ENCODE measurements around the gene FBXO48. TPM values are rescaled to one million over a fixed set of nuclear protein-coding genes. Genes with fewer than 3 reads are reported as not detected.

Gene FBXO48
- polyA plus RNA-seq, 1 experiment, result 0.89 TPM

DNA sequence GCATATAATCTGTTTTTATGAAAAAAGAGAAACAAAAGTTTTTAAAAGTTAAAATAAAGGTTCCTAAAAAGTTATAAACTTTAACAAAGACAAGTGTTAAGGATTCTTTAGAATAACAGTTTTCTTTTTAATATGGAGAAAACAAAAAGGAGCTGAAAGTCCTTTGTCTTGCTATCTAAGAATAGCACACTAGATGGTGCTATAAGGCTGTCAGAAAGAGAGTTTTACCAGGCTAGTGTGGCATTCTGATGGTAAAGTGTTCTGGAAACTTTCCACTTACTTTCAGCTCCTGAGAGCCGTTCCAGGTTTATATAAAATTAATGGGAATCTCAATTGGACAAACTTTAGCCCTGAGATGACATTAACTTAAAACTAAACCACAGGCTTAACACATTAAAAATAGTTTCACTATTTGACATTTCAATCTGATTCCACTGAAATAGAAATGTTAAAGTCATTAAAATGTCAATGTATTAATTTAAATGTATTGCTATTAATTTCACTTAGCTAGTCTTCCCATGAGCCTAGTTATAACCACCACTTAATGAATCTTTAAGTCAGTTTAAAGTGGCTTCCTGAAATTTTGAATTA lies 3.7 kb downstream of the FBXO48 start:
- no peak overlapping the region for H3K27ac ChIP-seq (ENCODE audit: low read depth, low read length)
- H3K4me3 ChIP-seq (ENCODE audit: low read depth, low read length), result no peak overlapping the region
- CTCF ChIA-PET, result interaction anchor here (0.6 to 6.1 kb wide), 51 partner anchors 9 to 1839 kb away, joined by 3 to 109 read pairs (median 4); partner anchors contain the start of gene FAM136A
- peak; percentile 21 for DNase-seq (ENCODE audit: low read depth, low spot score)
- no peaks in the 10 kb centered on the region; the same call in 1 of the 2 replicates for H3K9me3 ChIP-seq (ENCODE audit: control insufficient read depth, insufficient read depth, low read length)
- H3K27me3 ChIP-seq (ENCODE audit: control insufficient read depth, insufficient read depth, low read length), result no peaks in the 10 kb centered on the region
- POLR2A ChIA-PET, result no interaction called here
- TF ChIP-seq, protein P1, sequence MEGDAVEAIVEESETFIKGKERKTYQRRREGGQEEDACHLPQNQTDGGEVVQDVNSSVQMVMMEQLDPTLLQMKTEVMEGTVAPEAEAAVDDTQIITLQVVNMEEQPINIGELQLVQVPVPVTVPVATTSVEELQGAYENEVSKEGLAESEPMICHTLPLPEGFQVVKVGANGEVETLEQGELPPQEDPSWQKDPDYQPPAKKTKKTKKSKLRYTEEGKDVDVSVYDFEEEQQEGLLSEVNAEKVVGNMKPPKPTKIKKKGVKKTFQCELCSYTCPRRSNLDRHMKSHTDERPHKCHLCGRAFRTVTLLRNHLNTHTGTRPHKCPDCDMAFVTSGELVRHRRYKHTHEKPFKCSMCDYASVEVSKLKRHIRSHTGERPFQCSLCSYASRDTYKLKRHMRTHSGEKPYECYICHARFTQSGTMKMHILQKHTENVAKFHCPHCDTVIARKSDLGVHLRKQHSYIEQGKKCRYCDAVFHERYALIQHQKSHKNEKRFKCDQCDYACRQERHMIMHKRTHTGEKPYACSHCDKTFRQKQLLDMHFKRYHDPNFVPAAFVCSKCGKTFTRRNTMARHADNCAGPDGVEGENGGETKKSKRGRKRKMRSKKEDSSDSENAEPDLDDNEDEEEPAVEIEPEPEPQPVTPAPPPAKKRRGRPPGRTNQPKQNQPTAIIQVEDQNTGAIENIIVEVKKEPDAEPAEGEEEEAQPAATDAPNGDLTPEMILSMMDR (IDR thresholded peaks at IDR 0.05; ENCODE audit: low read depth, low read length), result peak; percentile 81

DNA sequence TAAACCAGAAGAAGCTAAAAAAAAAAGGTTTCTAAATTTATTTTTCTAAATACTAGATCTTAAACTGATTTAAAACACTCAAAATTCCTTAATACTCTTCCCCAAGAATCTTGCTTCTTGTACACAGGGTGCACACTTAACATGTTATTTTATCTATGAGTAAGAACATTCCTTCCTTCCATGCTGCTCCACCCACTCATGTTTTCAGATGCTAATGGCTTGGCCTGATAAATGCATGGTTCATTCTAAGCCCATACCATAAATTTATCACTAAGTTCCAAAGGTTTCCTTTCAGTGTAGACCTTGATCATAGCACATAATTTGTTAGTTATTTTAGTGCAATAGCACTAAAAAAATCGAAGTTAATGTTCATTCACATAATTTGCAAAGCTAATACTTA lies 8.1 kb downstream of the FBXO48 start:
- no peak overlapping the region for H3K27ac ChIP-seq (ENCODE audit: low read depth, low read length)
- ChIA-PET CTCF (interaction anchor here (1.2 to 1.3 kb wide), 2 partner anchors 17 to 19 kb away, joined by 4 to 7 read pairs; no protein-coding TSS in a partner anchor), POLR2A (no interaction called here)
- no peaks in the 10 kb centered on the region for H3K27me3 ChIP-seq (ENCODE audit: control insufficient read depth, insufficient read depth, low read length)
- peak; percentile 27 for DNase-seq (ENCODE audit: low read depth, low spot score)
- no peaks in the 10 kb centered on the region for H3K9me3 ChIP-seq (ENCODE audit: control insufficient read depth, insufficient read depth, low read length)
- TF ChIP-seq, protein P1 (IDR thresholded peaks at IDR 0.05; ENCODE audit: low read depth, low read length), result no peak
- H3K4me3 ChIP-seq (ENCODE audit: low read depth, low read length), result no peak overlapping the region

DNA sequence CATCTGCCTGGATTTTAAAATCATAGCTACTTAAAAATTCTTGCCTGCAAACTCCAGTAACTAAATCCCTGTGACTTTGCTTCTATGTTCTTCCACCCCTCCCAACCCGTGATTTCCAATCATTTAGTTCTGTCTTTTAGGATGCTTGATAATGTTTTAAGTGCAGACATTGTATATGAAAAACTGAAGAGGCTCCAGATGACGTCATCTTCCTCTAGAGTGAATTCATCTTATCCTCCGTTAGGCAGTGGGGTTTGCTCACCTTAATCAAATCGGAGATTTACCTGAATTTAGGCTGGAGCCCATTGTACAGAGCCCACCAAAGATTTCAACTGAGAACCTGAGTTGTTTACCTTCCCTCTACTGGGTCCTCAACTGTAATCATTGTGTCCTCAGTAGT lies 10.9 kb downstream of the FBXO48 start:
- ChIA-PET POLR2A (no interaction called here), CTCF (interaction anchor here (0.6 kb wide), 1 partner anchor 14 kb away, joined by 3 read pairs; no protein-coding TSS in a partner anchor)
- Histone ChIP-seq H3K27ac (ENCODE audit: low read depth, low read length) (no peak overlapping the region), H3K27me3 (ENCODE audit: control insufficient read depth, insufficient read depth, low read length) (no peaks in the 10 kb centered on the region), H3K9me3 (ENCODE audit: control insufficient read depth, insufficient read depth, low read length) (no peaks in the 10 kb centered on the region), H3K4me3 (ENCODE audit: low read depth, low read length) (no peak overlapping the region)
- TF ChIP-seq, protein P1 (IDR thresholded peaks at IDR 0.05; ENCODE audit: low read depth, low read length), result no peak
- no peak for DNase-seq (ENCODE audit: low read depth, low spot score)

DNA sequence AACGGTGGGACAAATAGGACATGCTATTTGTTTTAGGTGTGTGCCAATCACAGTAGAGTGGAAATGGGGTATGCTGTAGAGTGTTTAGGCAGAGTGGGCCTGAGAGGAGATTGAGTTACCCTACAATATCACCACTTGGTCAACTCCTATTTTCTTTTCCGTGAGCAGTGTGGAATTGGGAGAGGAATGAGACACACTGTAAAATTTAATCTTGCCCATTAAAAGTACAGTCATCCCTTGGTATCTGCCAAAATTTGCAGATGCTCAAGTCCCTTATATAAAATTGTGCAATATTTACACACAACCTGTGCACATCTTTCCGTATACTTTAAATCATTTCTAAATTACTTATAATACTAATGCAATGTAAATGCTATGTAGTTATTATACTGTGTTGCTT lies 12.4 kb downstream of the FBXO48 start:
- no peaks in the 10 kb centered on the region for H3K9me3 ChIP-seq (ENCODE audit: control insufficient read depth, insufficient read depth, low read length)
- H3K27me3 ChIP-seq (ENCODE audit: control insufficient read depth, insufficient read depth, low read length), result no peaks in the 10 kb centered on the region
- TF ChIP-seq, protein P1 (IDR thresholded peaks at IDR 0.05; ENCODE audit: low read depth, low read length), result no peak
- H3K27ac ChIP-seq (ENCODE audit: low read depth, low read length), result no peak overlapping the region
- no peak overlapping the region for H3K4me3 ChIP-seq (ENCODE audit: low read depth, low read length)
- CTCF ChIA-PET, result interaction anchor here (0.7 to 2.0 kb wide), 2 partner anchors 9 to 13 kb away, joined by 3 to 15 read pairs; no protein-coding TSS in a partner anchor
- DNase-seq (ENCODE audit: low read depth, low spot score), result no peak
- POLR2A ChIA-PET, result no interaction called here

DNA sequence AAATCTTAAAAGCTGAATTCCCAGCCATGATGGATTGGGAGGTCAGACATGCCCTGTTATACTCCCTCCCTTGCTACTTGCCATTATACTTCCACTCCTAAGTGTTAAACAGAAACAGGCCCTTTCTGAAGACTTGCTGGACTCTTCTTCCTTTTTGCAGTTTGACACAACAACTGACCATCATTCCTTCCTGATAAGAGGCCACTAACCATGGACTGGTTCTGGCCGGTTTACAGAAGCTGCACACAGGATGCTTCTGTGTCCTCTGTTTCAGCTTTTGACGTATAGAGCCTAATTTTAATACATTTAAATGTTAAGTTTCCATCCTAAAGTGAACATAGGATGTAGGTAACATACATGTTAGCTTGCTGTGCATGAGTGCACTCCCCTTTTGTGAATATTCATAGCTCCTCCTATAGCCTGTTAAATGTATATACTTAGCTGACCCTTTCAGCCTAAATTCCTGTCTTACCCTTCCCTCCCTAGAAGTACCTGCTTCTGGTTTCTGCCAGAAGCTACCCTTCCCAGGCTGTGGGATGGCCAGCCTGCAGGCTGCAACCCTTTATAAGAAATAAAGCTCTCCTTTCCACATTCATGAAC lies 13.2 kb downstream of the FBXO48 start:
- no peak overlapping the region for H3K4me3 ChIP-seq (ENCODE audit: low read depth, low read length)
- ChIA-PET CTCF (interaction anchor here (0.6 to 2.0 kb wide), 4 partner anchors 8 to 13 kb away, joined by 3 to 15 read pairs (median 4); no protein-coding TSS in a partner anchor), POLR2A (no interaction called here)
- no peak for DNase-seq (ENCODE audit: low read depth, low spot score)
- no peaks in the 10 kb centered on the region for H3K9me3 ChIP-seq (ENCODE audit: control insufficient read depth, insufficient read depth, low read length)
- H3K27ac ChIP-seq (ENCODE audit: low read depth, low read length), result peak overlapping the region; percentile 11
- no peaks in the 10 kb centered on the region for H3K27me3 ChIP-seq (ENCODE audit: control insufficient read depth, insufficient read depth, low read length)
- TF ChIP-seq, protein P1 (IDR thresholded peaks at IDR 0.05; ENCODE audit: low read depth, low read length), result no peak

Measured in AG04450 (cell line).